Stimulated activated CD8-positive, alpha-beta memory T cell treated with anti-CD3 and anti-CD28 coated beads, Interleukin-15, amount 100 ng/mL, for 1 hour (primary cell): Measurements from ENCODE around the gene BLACAT1.
"Not testable (repeated sequence)": the region's sequence is repeated elsewhere in the genome, so short reads cannot be mapped to it uniquely, and the experiment has no call there.

Source experiments
- DNase-seq: peaks from one replicate; pipeline ENCODE4 v3.0.0-alpha.2; 2020; ENCODE audit warnings: low read depth

BLACAT1 gene

GRCh38 chr1:205410581-205411298 lies 45.1 kb downstream of the BLACAT1 start:
- no peak for DNase-seq

GRCh38 chr1:205407970-205408369 lies 47.9 kb downstream of the BLACAT1 start:
- no peak for DNase-seq

- DNase-seq: not testable (repeated sequence)
Observed at GRCh38 chr1:205406252-205406651, 49.6 kb downstream of the BLACAT1 start.
